Body of pancreas (tissue), 4 donors: ENCODE measurements around the gene MTPN. TPM values are rescaled to one million over a fixed set of nuclear protein-coding genes. Genes with fewer than 3 reads are reported as not detected.

Experiments used
- ATAC-seq: fragments of 150-250 bp; one replicate; pipeline ENCODE4 v1.9.1; 2016
- DNase-seq, 4 donors: peaks; one replicate each; pipeline ENCODE4 v3.0.0-alpha.2; 2019
- H3K27ac ChIP-seq, 4 donors: fragments of 200-600 bp; sonication (generic); 1 replicate in 3 of 4; 2 replicates in 1 of 4; pipeline versions ENCODE4 v1.5.1 to v1.6.1; 2016 to 2019; ENCODE audit warnings: mild to moderate bottlenecking in 1 of 4, mixed read lengths in 1 of 4, moderate library complexity in 1 of 4
- H3K27me3 ChIP-seq, 2 donors: fragments of 200-600 bp; sonication (generic); one replicate each; pipeline ENCODE4 v1.6.0; 2016; ENCODE audit warnings: mild to moderate bottlenecking in 1 of 2
- H3K36me3 ChIP-seq, 2 donors: fragments of 200-600 bp; sonication (generic); replicated peaks in 1 of 2; 2 replicates each; pipeline ENCODE4 v1.5.1; 2016; ENCODE audit warnings: low read depth in 2 of 2; ENCODE audit not compliant: insufficient read depth in 1 of 2
- H3K4me1 ChIP-seq: fragments of 200-600 bp; sonication (generic); one replicate; pipeline ENCODE4 v1.6.0; 2016
- H3K4me3 ChIP-seq, 2 donors: fragments of 200-600 bp; sonication (generic); 1 replicate in 1 of 2; 2 replicates in 1 of 2; pipeline ENCODE4 v1.5.1; 2016 to 2019
- H3K9me3 ChIP-seq, 3 donors: fragments of 200-600 bp; sonication (generic); 1 replicate in 2 of 3; 2 replicates in 1 of 3; pipeline ENCODE4 v1.5.1; 2016
- POLR2A ChIP-seq, 3 donors: fragments of 450-650 bp; IDR thresholded peaks; one replicate each; pipeline ENCODE4 v1.6.1; 2016; ENCODE audit warnings: antibody characterized with exemption in 3 of 3, mild to moderate bottlenecking in 2 of 3
- WGBS, 2 donors: methylation state at CpG; one replicate each; pipeline ENCODE4 v1.1.5; 2017; 5-methylcytosine and 5-hydroxymethylcytosine counted together
- intact Hi-C: fragments of 100-400 bp; cut with DNase I; formaldehyde crosslinking; loops from one replicate; pipeline ENCODE4 v1.15.1; 2023
- total RNA-seq, 2 donors: library from RNA; depleted of rRNA; stranded (reverse); fragments of >200 nt; gene quantifications; one replicate each; pipeline ENCODE4 v1.1.0, GENCODE V29; 2016
- TF ChIP-seq, protein P1 (sequence below), 7 experiments: fragments of 450-650 bp in 4 of 7; fragments of 200-600 bp in 3 of 7; sonication (generic) in 3 of 7; IDR thresholded peaks; one replicate each; pipeline ENCODE4 v1.5.1; 2016 to 2019; ENCODE audit warnings: antibody characterized with exemption in 7 of 7

Gene MTPN
- total RNA-seq, 2 donors from 2014 or later = 23.1 to 25.1 TPM

DNA sequence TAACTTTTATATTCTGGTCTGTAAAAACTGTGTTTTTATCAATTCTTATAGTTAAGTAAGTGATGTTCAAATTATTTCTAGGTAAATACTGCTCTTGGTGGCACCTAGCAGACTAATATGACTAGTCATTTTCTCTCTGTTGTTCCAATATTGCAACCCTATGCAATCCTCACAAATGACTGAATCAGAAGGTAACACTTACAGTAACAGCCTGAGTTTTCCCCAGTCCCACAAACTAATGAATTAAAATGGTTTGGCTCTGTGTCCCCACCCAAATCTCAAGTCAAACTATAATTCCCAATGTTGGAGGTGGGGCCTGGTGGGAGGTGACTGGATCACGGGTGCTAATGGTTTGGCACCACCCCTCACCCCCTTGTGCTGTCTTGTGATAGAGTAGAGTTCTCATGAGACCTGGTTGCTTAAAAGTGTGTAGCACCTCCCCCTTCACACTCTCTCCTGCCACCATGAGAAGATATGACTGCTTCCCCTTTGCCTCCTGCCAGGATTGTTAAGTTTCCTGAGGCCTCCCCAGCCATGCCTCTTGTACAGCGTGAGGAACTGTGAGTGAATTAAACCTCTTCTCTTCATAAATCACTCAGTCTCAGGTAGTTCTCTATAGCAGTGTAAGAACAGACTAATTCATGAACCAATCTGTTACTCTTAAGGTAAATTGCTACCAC is 43.5 kb downstream of the MTPN start:
- intact Hi-C loops = no loop called here
- no peak for DNase-seq
- ATAC-seq = no peak
- 89 to 96% methylated on average over 2 of the region's 2 CpGs for WGBS, 2 donors
- no peak overlapping the region for H3K27ac ChIP-seq
- peaks cover 33% of the 10 kb centered on the region for H3K4me1 ChIP-seq
- H3K36me3 ChIP-seq = no peaks in the 10 kb centered on the region
- H3K27me3 ChIP-seq = no peaks in the 10 kb centered on the region
- TF ChIP-seq, protein P1, sequence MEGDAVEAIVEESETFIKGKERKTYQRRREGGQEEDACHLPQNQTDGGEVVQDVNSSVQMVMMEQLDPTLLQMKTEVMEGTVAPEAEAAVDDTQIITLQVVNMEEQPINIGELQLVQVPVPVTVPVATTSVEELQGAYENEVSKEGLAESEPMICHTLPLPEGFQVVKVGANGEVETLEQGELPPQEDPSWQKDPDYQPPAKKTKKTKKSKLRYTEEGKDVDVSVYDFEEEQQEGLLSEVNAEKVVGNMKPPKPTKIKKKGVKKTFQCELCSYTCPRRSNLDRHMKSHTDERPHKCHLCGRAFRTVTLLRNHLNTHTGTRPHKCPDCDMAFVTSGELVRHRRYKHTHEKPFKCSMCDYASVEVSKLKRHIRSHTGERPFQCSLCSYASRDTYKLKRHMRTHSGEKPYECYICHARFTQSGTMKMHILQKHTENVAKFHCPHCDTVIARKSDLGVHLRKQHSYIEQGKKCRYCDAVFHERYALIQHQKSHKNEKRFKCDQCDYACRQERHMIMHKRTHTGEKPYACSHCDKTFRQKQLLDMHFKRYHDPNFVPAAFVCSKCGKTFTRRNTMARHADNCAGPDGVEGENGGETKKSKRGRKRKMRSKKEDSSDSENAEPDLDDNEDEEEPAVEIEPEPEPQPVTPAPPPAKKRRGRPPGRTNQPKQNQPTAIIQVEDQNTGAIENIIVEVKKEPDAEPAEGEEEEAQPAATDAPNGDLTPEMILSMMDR (IDR thresholded peaks at IDR 0.05) = no peak
- TF ChIP-seq POLR2A (IDR thresholded peaks at IDR 0.05) = no peak
- no peaks in the 10 kb centered on the region for H3K9me3 ChIP-seq
- no peak overlapping the region for H3K4me3 ChIP-seq

DNA sequence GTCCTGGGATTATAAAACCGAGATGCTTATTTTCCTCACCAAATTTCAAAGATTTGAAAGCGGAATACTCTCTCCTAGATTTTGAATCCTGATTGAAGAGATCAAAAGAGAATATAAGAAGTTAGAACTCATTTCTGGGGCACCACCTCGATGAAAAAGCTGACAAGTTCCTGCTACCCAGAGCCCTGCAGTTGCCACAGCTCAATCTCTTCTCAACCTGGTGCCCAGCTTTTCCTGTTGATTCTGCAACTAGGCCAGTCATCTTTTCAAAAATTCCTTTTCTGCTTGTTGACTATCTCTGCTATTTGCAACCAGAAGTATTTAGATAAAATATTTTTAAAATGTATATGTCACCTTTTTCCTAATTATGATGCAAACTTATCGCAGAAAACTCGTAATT is 45.0 kb downstream of the MTPN start:
- Histone ChIP-seq H3K27ac (no peak overlapping the region), H3K4me3 (no peak overlapping the region), H3K36me3 (no peaks in the 10 kb centered on the region), H3K4me1 (peaks cover 25% of the 10 kb centered on the region), H3K27me3 (no peaks in the 10 kb centered on the region), H3K9me3 (no peaks in the 10 kb centered on the region)
- WGBS, 2 donors = 80 to 91% methylated on average over 5 of the region's 5 CpGs
- ATAC-seq = no peak
- intact Hi-C loops = no loop called here
- TF ChIP-seq, protein P1 (IDR thresholded peaks at IDR 0.05) = no peak
- TF ChIP-seq POLR2A (IDR thresholded peaks at IDR 0.05) = no peak
- DNase-seq = no peak

DNA sequence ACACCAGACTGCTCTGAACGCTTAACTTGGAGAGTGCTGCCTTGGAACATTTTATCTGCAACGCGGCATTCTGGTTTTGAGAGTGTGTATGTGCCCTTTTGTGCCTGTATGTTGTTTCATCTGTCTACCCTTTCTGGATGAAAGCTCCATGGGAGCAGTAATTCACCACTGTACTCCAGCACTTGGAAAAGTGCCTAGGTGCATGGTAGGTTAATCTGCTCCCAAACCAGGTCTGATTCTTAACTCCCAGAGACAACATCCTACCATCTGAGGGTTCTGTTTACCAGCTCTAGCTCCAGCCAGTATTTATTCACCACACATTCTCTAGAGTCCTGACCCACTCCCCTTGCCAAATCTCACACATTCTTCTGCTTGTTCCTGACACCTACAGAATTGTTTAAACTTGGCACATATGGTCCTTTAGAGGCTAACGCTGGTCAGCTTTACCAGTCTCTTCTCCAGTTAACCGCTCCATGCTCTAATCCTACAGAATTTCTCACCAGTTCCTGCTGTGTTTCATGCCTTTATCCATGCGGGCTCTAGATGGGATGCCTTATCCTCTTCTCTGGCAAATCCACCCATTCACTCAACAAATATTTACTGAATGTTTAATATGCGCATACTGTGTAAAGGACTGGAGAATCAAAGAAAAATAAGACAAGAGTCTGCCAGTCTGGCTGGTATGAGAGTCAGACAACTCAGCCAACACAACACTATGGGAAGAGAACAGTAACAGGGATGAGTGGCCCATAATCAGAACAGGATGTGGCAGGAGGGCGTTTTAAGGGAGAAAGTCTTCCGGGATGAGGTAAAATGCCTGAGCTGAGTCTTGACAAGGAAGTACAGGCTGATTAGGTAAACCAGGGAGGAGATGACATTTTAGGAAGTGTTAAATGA is 46.3 kb downstream of the MTPN start:
- Histone ChIP-seq H3K27me3 (no peaks in the 10 kb centered on the region), H3K36me3 (no peaks in the 10 kb centered on the region), H3K9me3 (no peaks in the 10 kb centered on the region), H3K4me3 (no peak overlapping the region), H3K4me1 (peaks cover 17% of the 10 kb centered on the region), H3K27ac (no peak overlapping the region)
- 75% methylated on average over 9 of the region's 9 CpGs for WGBS, 2 donors
- intact Hi-C loops = no loop called here
- TF ChIP-seq, protein P1 (IDR thresholded peaks at IDR 0.05) = no peak
- TF ChIP-seq POLR2A (IDR thresholded peaks at IDR 0.05) = no peak
- ATAC-seq (no peak), DNase-seq (no peak)

DNA sequence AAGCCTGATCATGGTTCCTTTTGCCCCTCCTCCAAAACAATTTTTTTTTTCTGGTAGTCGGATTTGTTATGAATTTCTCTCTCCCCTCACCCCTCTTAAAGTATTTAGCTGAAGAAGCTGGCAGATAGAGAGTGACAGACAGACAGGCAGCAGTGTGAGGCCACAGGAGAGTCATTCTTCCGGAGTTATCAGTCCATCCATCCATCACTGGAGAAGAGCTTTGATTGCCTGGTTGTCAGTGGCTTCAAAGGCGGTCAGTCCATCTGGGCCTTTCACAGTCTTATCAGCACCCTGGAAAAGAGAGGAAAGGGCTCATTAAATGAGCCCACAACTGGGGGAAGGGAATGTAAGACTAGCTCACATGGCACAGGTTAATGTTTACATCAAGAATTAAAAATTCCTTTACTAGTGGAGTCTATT is 47.4 kb downstream of the MTPN start:
- intact Hi-C loops = no loop called here
- ATAC-seq (no peak), DNase-seq (no peak)
- Histone ChIP-seq H3K27ac (no peak overlapping the region), H3K4me1 (peaks cover 17% of the 10 kb centered on the region), H3K27me3 (no peaks in the 10 kb centered on the region), H3K9me3 (no peaks in the 10 kb centered on the region), H3K4me3 (no peak overlapping the region), H3K36me3 (no peaks in the 10 kb centered on the region)
- 40 to 54% methylated on average over 3 of the region's 3 CpGs for WGBS, 2 donors
- no peak for TF ChIP-seq POLR2A (IDR thresholded peaks at IDR 0.05)
- TF ChIP-seq, protein P1 (IDR thresholded peaks at IDR 0.05) = no peak
